ENCODE results near the gene CALCA. TPM values are rescaled to one million over a fixed set of nuclear protein-coding genes. Genes with fewer than 3 reads are reported as not detected.

CALCA gene
- total RNA-seq, 2 experiments from 2014 or later, result not detected

GRCh38 chr11:14969901-14970323 is 2.2 kb downstream of the CALCA start:
- H3K9me3 ChIP-seq (ENCODE audit: low read length), result no peaks in the 10 kb centered on the region
- H3K36me3 ChIP-seq (ENCODE audit: insufficient read depth, low read length), result no peaks in the 10 kb centered on the region
- POLR2A ChIA-PET, result no interaction called here
- no peak overlapping the region for H2AFZ ChIP-seq (ENCODE audit: low read length)
- no peak overlapping the region for H3K4me3 ChIP-seq (ENCODE audit: low read depth, low read length, poor library complexity, severe bottlenecking)
- H3K4me1 ChIP-seq (ENCODE audit: insufficient read depth, low read length, poor library complexity, severe bottlenecking), result no peaks in the 10 kb centered on the region
- H3K4me2 ChIP-seq (ENCODE audit: low read length), result no peak overlapping the region
- no peak overlapping the region for H3K27ac ChIP-seq (ENCODE audit: low read depth, low read length, poor library complexity, severe bottlenecking)
- H3K9me2 ChIP-seq (ENCODE audit: insufficient read depth, low read length), result no peaks in the 10 kb centered on the region
- intact Hi-C loops (cut with micrococcal nuclease; ENCODE audit: unreplicated experiment), result no loop called here
- no peaks in the 10 kb centered on the region for H3K79me2 ChIP-seq (ENCODE audit: insufficient read depth, low read depth, low read length)
- H4K20me1 ChIP-seq (ENCODE audit: insufficient read depth, low read length), result no peaks in the 10 kb centered on the region
- TF ChIP-seq EZH2phosphoT487 (IDR thresholded peaks at IDR 0.05; ENCODE audit: borderline replicate concordance, low read depth, low read length) (no peak), CTCF (conservative IDR thresholded peaks at IDR 0.05; ENCODE audit: low read length) (peak; percentile 66)
- CTCF ChIA-PET (ENCODE audit: unreplicated experiment), result no interaction called here
- peak; percentile 21 for DNase-seq (ENCODE audit: low spot score)
- BruUV-seq (replicated peaks), result no TSS peak

- Histone ChIP-seq H3K79me2 (ENCODE audit: insufficient read depth, low read depth, low read length) (no peaks in the 10 kb centered on the region), H2AFZ (ENCODE audit: low read length) (no peak overlapping the region), H3K9me2 (ENCODE audit: insufficient read depth, low read length) (no peaks in the 10 kb centered on the region), H3K4me2 (ENCODE audit: low read length) (no peak overlapping the region), H3K27ac (ENCODE audit: low read depth, low read length, poor library complexity, severe bottlenecking) (no peak overlapping the region), H3K9me3 (ENCODE audit: low read length) (no peaks in the 10 kb centered on the region), H3K4me3 (ENCODE audit: low read depth, low read length, poor library complexity, severe bottlenecking) (no peak overlapping the region), H4K20me1 (ENCODE audit: insufficient read depth, low read length) (no peaks in the 10 kb centered on the region), H3K36me3 (ENCODE audit: insufficient read depth, low read length) (no peaks in the 10 kb centered on the region), H3K4me1 (ENCODE audit: insufficient read depth, low read length, poor library complexity, severe bottlenecking) (no peaks in the 10 kb centered on the region)
- no peak for DNase-seq (ENCODE audit: low spot score)
- no TSS peak for BruUV-seq (replicated peaks)
- ChIA-PET CTCF (ENCODE audit: unreplicated experiment) (no interaction called here), POLR2A (no interaction called here)
- intact Hi-C loops (cut with micrococcal nuclease; ENCODE audit: unreplicated experiment), result no loop called here
- TF ChIP-seq EZH2phosphoT487 (IDR thresholded peaks at IDR 0.05; ENCODE audit: borderline replicate concordance, low read depth, low read length) (no peak), CTCF (conservative IDR thresholded peaks at IDR 0.05; ENCODE audit: low read length) (no peak)
These were observed 4.4 kb downstream of the CALCA start for GRCh38 chr11:14967581-14968243.

GRCh38 chr11:14956111-14956510 is 16.0 kb downstream of the CALCA start:
- intact Hi-C loops (cut with micrococcal nuclease; ENCODE audit: unreplicated experiment), result no loop called here
- no peaks in the 10 kb centered on the region for H3K9me3 ChIP-seq (ENCODE audit: low read length)
- no peaks in the 10 kb centered on the region for H3K79me2 ChIP-seq (ENCODE audit: insufficient read depth, low read depth, low read length)
- no peak for DNase-seq (ENCODE audit: low spot score)
- H3K36me3 ChIP-seq (ENCODE audit: insufficient read depth, low read length), result no peaks in the 10 kb centered on the region
- no peak overlapping the region for H2AFZ ChIP-seq (ENCODE audit: low read length)
- CTCF ChIA-PET (ENCODE audit: unreplicated experiment), result no interaction called here
- no peak overlapping the region for H3K27ac ChIP-seq (ENCODE audit: low read depth, low read length, poor library complexity, severe bottlenecking)
- TF ChIP-seq CTCF (conservative IDR thresholded peaks at IDR 0.05; ENCODE audit: low read length), result no peak
- BruUV-seq (replicated peaks), result no TSS peak
- H3K4me3 ChIP-seq (ENCODE audit: low read depth, low read length, poor library complexity, severe bottlenecking), result no peak overlapping the region
- H3K4me2 ChIP-seq (ENCODE audit: low read length), result no peak overlapping the region
- POLR2A ChIA-PET, result no interaction called here
- no peaks in the 10 kb centered on the region for H3K4me1 ChIP-seq (ENCODE audit: insufficient read depth, low read length, poor library complexity, severe bottlenecking)
- peaks cover 3% of the 10 kb centered on the region; the same call in 1 of the 2 replicates for H3K9me2 ChIP-seq (ENCODE audit: insufficient read depth, low read length)
- no peaks in the 10 kb centered on the region for H4K20me1 ChIP-seq (ENCODE audit: insufficient read depth, low read length)
